Tibial nerve (tissue), 4 donors: Measurements from ENCODE around the gene APOBEC3H.

Experiments used
- CTCF ChIP-seq, 5 experiments: fragments of 200-600 bp in 3 of 5; fragments of 450-650 bp in 2 of 5; sonication (generic) in 3 of 5; IDR thresholded peaks; one replicate each; pipeline ENCODE4 v1.5.1; 2016 to 2019; ENCODE audit warnings: antibody characterized with exemption in 5 of 5, mild to moderate bottlenecking in 3 of 5, moderate library complexity in 2 of 5
- EP300 ChIP-seq, 2 donors: sonication (generic); formaldehyde crosslinking; IDR thresholded peaks; one replicate each; pipeline ENCODE4 v1.6.1; 2017; ENCODE audit warnings: antibody characterized with exemption in 2 of 2, mild to moderate bottlenecking in 1 of 2
- POLR2A ChIP-seq, 2 donors: fragments of 450-650 bp; IDR thresholded peaks; one replicate each; pipeline ENCODE4 v1.6.1; 2017; ENCODE audit warnings: antibody characterized with exemption in 2 of 2, mild to moderate bottlenecking in 2 of 2, moderate library complexity in 2 of 2

GRCh38 chr22:39098576-39098975 is 1.5 kb downstream of the APOBEC3H start:
- TF ChIP-seq CTCF (IDR thresholded peaks at IDR 0.05) = no peak
- no peak for TF ChIP-seq EP300 (IDR thresholded peaks at IDR 0.05)
- TF ChIP-seq POLR2A (IDR thresholded peaks at IDR 0.05) = no peak
